Stimulated activated CD8-positive, alpha-beta memory T cell treated with anti-CD3 and anti-CD28 coated beads, Interleukin-7, amount 100 ng/mL, for 48 hours (primary cell): ENCODE measurements around the gene NR1I3.

Source experiments
- DNase-seq, 2 donors: peaks; one replicate each; pipeline ENCODE4 v3.0.0-alpha.2; 2020; ENCODE audit warnings: low read depth in 1 of 2; ENCODE audit errors: extremely low read depth in 1 of 2

The NR1I3 gene

GRCh38 chr1:161196521-161197451, 41.2 kb downstream of the NR1I3 start:
- DNase-seq, result no peak

GRCh38 chr1:161196111-161196510, 41.9 kb downstream of the NR1I3 start:
- no peak for DNase-seq

- DNase-seq, result no peak
These were observed 42.8 kb downstream of the NR1I3 start for GRCh38 chr1:161195171-161195570.

- no peak for DNase-seq
These were observed 44.3 kb downstream of the NR1I3 start for GRCh38 chr1:161193561-161194235.

GRCh38 chr1:161192476-161193465, 45.2 kb downstream of the NR1I3 start:
- DNase-seq, result no peak

- DNase-seq, result no peak
These were observed 46.0 kb downstream of the NR1I3 start for GRCh38 chr1:161191971-161192370.

GRCh38 chr1:161190962-161191521, 47.0 kb downstream of the NR1I3 start:
- no peak for DNase-seq

- no peak for DNase-seq
These were observed 49.0 kb downstream of the NR1I3 start for GRCh38 chr1:161189036-161189435.

GRCh38 chr1:161188381-161188780, 49.6 kb downstream of the NR1I3 start:
- no peak for DNase-seq

- DNase-seq, result no peak
These were observed 50.7 kb downstream of the NR1I3 start for GRCh38 chr1:161187311-161187710.

GRCh38 chr1:161185732-161186311, 52.2 kb downstream of the NR1I3 start:
- DNase-seq, result no peak

- peak in 1 of 2 donors; percentile 63 for DNase-seq
These were observed 52.7 kb downstream of the NR1I3 start for GRCh38 chr1:161185282-161185682.

- DNase-seq, result peak in 1 of 2 donors; percentile 59
These were observed 55.8 kb downstream of the NR1I3 start for GRCh38 chr1:161182214-161182613.

GRCh38 chr1:161180639-161181038, 57.4 kb downstream of the NR1I3 start:
- no peak for DNase-seq

GRCh38 chr1:161179698-161180097, 58.3 kb downstream of the NR1I3 start:
- no peak for DNase-seq
